SK-N-MC (cell line): ENCODE results near the gene ITSN1.
"Not testable (repeated sequence)": the region's sequence is repeated elsewhere in the genome, so short reads cannot be mapped to it uniquely, and the experiment has no call there.

Experiments used
- DNase-seq: peaks from one replicate; pipeline ENCODE4 v3.0.0-alpha.2; 2011; ENCODE audit warnings: low read depth, low spot score
- H3K27ac ChIP-seq: fragments of 200-600 bp; sonication (generic); 2 replicates; pipeline ENCODE4 v1.5.1; 2016; ENCODE audit warnings: mixed run types
- H3K36me3 ChIP-seq: fragments of 200-600 bp; sonication (generic); 2 replicates; pipeline ENCODE4 v1.6.1; 2017; ENCODE audit warnings: antibody characterized with exemption, low read length, mixed read lengths; ENCODE audit not compliant: insufficient read depth
- H3K4me3 ChIP-seq: fragments of 200-600 bp; sonication (generic); 2 replicates; pipeline ENCODE4 v1.5.1; 2016
- H3K9ac ChIP-seq: fragments of 200-600 bp; sonication (generic); 2 replicates; pipeline ENCODE4 v1.8.0; 2017; ENCODE audit warnings: mixed run types, mixed read lengths; ENCODE audit not compliant: insufficient read length
- H3K9me3 ChIP-seq: fragments of 200-600 bp; sonication (generic); 2 replicates; pipeline ENCODE4 v1.6.1; 2017; ENCODE audit warnings: low read depth, mild to moderate bottlenecking, antibody characterized with exemption, low read length, moderate library complexity, mixed read lengths
- EZH2 ChIP-seq: fragments of 200-600 bp; sonication (generic); IDR thresholded peaks from one replicate; pipeline ENCODE4 v1.6.1; 2017; ENCODE audit warnings: antibody characterized with exemption
- FOXP2 ChIP-seq: optimal IDR thresholded peaks from 2 replicates; pipeline ENCODE3; 2011; ENCODE audit warnings: mild to moderate bottlenecking, moderate library complexity; ENCODE audit not compliant: insufficient read depth; ENCODE audit errors: extremely low read length, control extremely low read depth
- POLR2AphosphoS5 ChIP-seq: IDR thresholded peaks from 2 replicates; pipeline ENCODE4 v1.6.1; 2012; ENCODE audit warnings: mild to moderate bottlenecking, low read depth, low read length, borderline replicate concordance

ITSN1 gene

GRCh38 chr21:33708874-33709273, 66.6 kb downstream of the ITSN1 start:
- TF ChIP-seq FOXP2 (no peak), EZH2 (no peak), POLR2AphosphoS5 (no peak)
- no peak for DNase-seq
- Histone ChIP-seq H3K9ac (no peak overlapping the region), H3K27ac (no peak overlapping the region), H3K36me3 (peaks cover 5% of the 10 kb centered on the region), H3K9me3 (no peaks in the 10 kb centered on the region), H3K4me3 (no peak overlapping the region)

- TF ChIP-seq EZH2: no peak
- no peak for TF ChIP-seq FOXP2
- TF ChIP-seq POLR2AphosphoS5: no peak
- no peak for DNase-seq
- H3K9ac ChIP-seq: no peak overlapping the region
- H3K36me3 ChIP-seq: peaks cover 5% of the 10 kb centered on the region
- H3K27ac ChIP-seq: no peak overlapping the region
- H3K4me3 ChIP-seq: no peak overlapping the region
- no peaks in the 10 kb centered on the region for H3K9me3 ChIP-seq
Observed at GRCh38 chr21:33712022-33712803, 69.9 kb downstream of the ITSN1 start.

- no peak overlapping the region for H3K9ac ChIP-seq
- TF ChIP-seq FOXP2 (no peak), POLR2AphosphoS5 (no peak), EZH2 (no peak)
- H3K36me3 ChIP-seq: peaks cover 22% of the 10 kb centered on the region
- no peak for DNase-seq
- H3K27ac ChIP-seq: no peak overlapping the region
- no peaks in the 10 kb centered on the region for H3K9me3 ChIP-seq
- no peak overlapping the region for H3K4me3 ChIP-seq
Observed at GRCh38 chr21:33721081-33721480, 78.8 kb downstream of the ITSN1 start.

GRCh38 chr21:33729139-33729538, 86.8 kb downstream of the ITSN1 start:
- not testable (repeated sequence) for H3K9ac ChIP-seq, H3K4me3 ChIP-seq, DNase-seq, H3K36me3 ChIP-seq, H3K9me3 ChIP-seq, H3K27ac ChIP-seq

- no peak for DNase-seq
- Histone ChIP-seq H3K9me3 (no peaks in the 10 kb centered on the region), H3K36me3 (peaks cover 1% of the 10 kb centered on the region; the same call in 1 of the 2 replicates), H3K27ac (no peak overlapping the region), H3K9ac (no peak overlapping the region), H3K4me3 (no peak overlapping the region)
- TF ChIP-seq FOXP2: no peak
- no peak for TF ChIP-seq POLR2AphosphoS5
- no peak for TF ChIP-seq EZH2
Observed at GRCh38 chr21:33729641-33730040, 87.3 kb downstream of the ITSN1 start.

- Histone ChIP-seq H3K36me3 (no peaks in the 10 kb centered on the region), H3K4me3 (no peak overlapping the region), H3K27ac (no peak overlapping the region), H3K9ac (no peak overlapping the region), H3K9me3 (no peaks in the 10 kb centered on the region)
- TF ChIP-seq POLR2AphosphoS5: no peak
- no peak for TF ChIP-seq FOXP2
- no peak for TF ChIP-seq EZH2
- no peak for DNase-seq
Observed at GRCh38 chr21:33731447-33731846, 89.1 kb downstream of the ITSN1 start.

GRCh38 chr21:33732038-33732437, 89.7 kb downstream of the ITSN1 start:
- Histone ChIP-seq H3K9ac (no peak overlapping the region), H3K36me3 (no peaks in the 10 kb centered on the region), H3K27ac (no peak overlapping the region), H3K4me3 (no peak overlapping the region), H3K9me3 (no peaks in the 10 kb centered on the region)
- TF ChIP-seq EZH2 (no peak), FOXP2 (no peak), POLR2AphosphoS5 (no peak)
- DNase-seq: no peak

GRCh38 chr21:33733601-33734000, 91.3 kb downstream of the ITSN1 start:
- no peak for DNase-seq
- Histone ChIP-seq H3K36me3 (no peaks in the 10 kb centered on the region), H3K9me3 (no peaks in the 10 kb centered on the region), H3K9ac (no peak overlapping the region), H3K27ac (no peak overlapping the region), H3K4me3 (no peak overlapping the region)
- no peak for TF ChIP-seq FOXP2
- no peak for TF ChIP-seq POLR2AphosphoS5
- no peak for TF ChIP-seq EZH2

GRCh38 chr21:33734291-33734690, 92.0 kb downstream of the ITSN1 start:
- Histone ChIP-seq H3K9ac (no peak overlapping the region), H3K4me3 (no peak overlapping the region), H3K9me3 (no peaks in the 10 kb centered on the region), H3K27ac (no peak overlapping the region), H3K36me3 (no peaks in the 10 kb centered on the region)
- TF ChIP-seq EZH2: no peak
- no peak for TF ChIP-seq FOXP2
- no peak for TF ChIP-seq POLR2AphosphoS5
- DNase-seq: no peak
